H9 (cell line): ENCODE results near the gene PPP2R3B. TPM values are rescaled to one million over a fixed set of nuclear protein-coding genes. Genes with fewer than 3 reads are reported as not detected.

Source experiments
- DNase-seq: peaks from one replicate; pipeline ENCODE4 v3.0.0-alpha.2; 2017
- H2AFZ ChIP-seq: one replicate; pipeline ENCODE4 v1.6.1; 2013; ENCODE audit warnings: mild to moderate bottlenecking, low read length, control low read depth, moderate library complexity
- H2AK5ac ChIP-seq: 2 replicates; pipeline ENCODE4 v1.6.1; 2013; ENCODE audit warnings: low read length, control low read depth, mixed read lengths; ENCODE audit not compliant: insufficient read length
- H2BK120ac ChIP-seq: one replicate; pipeline ENCODE4 v1.6.1; 2013; ENCODE audit warnings: low read depth, mild to moderate bottlenecking, low read length, control low read depth, inconsistent platforms; ENCODE audit not compliant: poor library complexity, severe bottlenecking
- H2BK12ac ChIP-seq: 2 replicates; pipeline ENCODE4 v1.6.1; 2013; ENCODE audit warnings: low read length, control low read depth, mixed read lengths, low read depth; ENCODE audit not compliant: insufficient read length
- H2BK15ac ChIP-seq: 2 replicates; pipeline ENCODE4 v1.6.1; 2013; ENCODE audit warnings: low read depth, low read length, control low read depth
- H2BK20ac ChIP-seq: one replicate; pipeline ENCODE4 v1.6.1; 2013; ENCODE audit warnings: low read depth, mild to moderate bottlenecking, low read length, control low read depth, inconsistent platforms; ENCODE audit not compliant: poor library complexity, severe bottlenecking
- H2BK5ac ChIP-seq: 2 replicates; pipeline ENCODE4 v1.6.1; 2013; ENCODE audit warnings: low read length, control low read depth, mixed read lengths; ENCODE audit not compliant: insufficient read length
- H3K14ac ChIP-seq: 2 replicates; pipeline ENCODE4 v1.6.1; 2013; ENCODE audit warnings: low read length, control low read depth; ENCODE audit not compliant: insufficient read depth
- H3K18ac ChIP-seq: 2 replicates; pipeline ENCODE4 v1.6.1; 2013; ENCODE audit warnings: low read depth, mild to moderate bottlenecking, mixed read lengths, low read length, control low read depth; ENCODE audit not compliant: insufficient read length
- H3K23ac ChIP-seq: 2 replicates; pipeline ENCODE4 v1.6.1; 2013; ENCODE audit warnings: low read length, control low read depth, mixed read lengths, low read depth; ENCODE audit not compliant: insufficient read length
- H3K23me2 ChIP-seq: 2 replicates; pipeline ENCODE4 v1.6.1; 2013; ENCODE audit warnings: low read depth, mild to moderate bottlenecking, mixed read lengths, low read length, control low read depth; ENCODE audit not compliant: insufficient read length, poor library complexity, severe bottlenecking
- H3K27ac ChIP-seq: 2 replicates; pipeline ENCODE4 v1.5.1; 2013; ENCODE audit warnings: low read length, control low read depth, mixed read lengths, low read depth; ENCODE audit not compliant: insufficient read length
- H3K27me3 ChIP-seq: 2 replicates; pipeline ENCODE4 v1.6.1; 2013; ENCODE audit warnings: low read length, control low read depth, inconsistent platforms; ENCODE audit not compliant: insufficient read depth
- H3K4ac ChIP-seq: 2 replicates; pipeline ENCODE4 v1.6.1; 2013; ENCODE audit warnings: low read depth, mild to moderate bottlenecking, control low read depth, inconsistent platforms, low read length, moderate library complexity
- H3K4me1 ChIP-seq: 2 replicates; pipeline ENCODE4 v1.6.1; 2013; ENCODE audit warnings: low read length, control low read depth, inconsistent platforms; ENCODE audit not compliant: insufficient read depth
- H3K4me2 ChIP-seq: 2 replicates; pipeline ENCODE4 v1.6.1; 2013; ENCODE audit warnings: low read length, control low read depth, mixed read lengths; ENCODE audit not compliant: insufficient read length, insufficient read depth
- H3K56ac ChIP-seq: 2 replicates; pipeline ENCODE4 v1.6.1; 2013; ENCODE audit warnings: low read depth, mild to moderate bottlenecking, mixed read lengths, low read length, control low read depth; ENCODE audit not compliant: insufficient read length
- H3K79me1 ChIP-seq: 2 replicates; pipeline ENCODE4 v1.6.1; 2013; ENCODE audit warnings: low read depth, mild to moderate bottlenecking, moderate library complexity, low read length, control low read depth, inconsistent platforms; ENCODE audit not compliant: insufficient read depth, poor library complexity, severe bottlenecking
- H3K79me2 ChIP-seq: 2 replicates; pipeline ENCODE4 v1.6.1; 2013; ENCODE audit warnings: low read length, control low read depth, inconsistent platforms; ENCODE audit not compliant: insufficient read depth
- H3K9ac ChIP-seq: 2 replicates; pipeline ENCODE4 v1.6.1; 2013; ENCODE audit warnings: low read length, control low read depth, mixed read lengths; ENCODE audit not compliant: insufficient read length; ENCODE audit errors: extremely low read depth
- H3K9me3 ChIP-seq: one replicate; pipeline ENCODE4 v1.6.1; 2013; ENCODE audit warnings: low read depth, low read length, inconsistent platforms; ENCODE audit not compliant: control insufficient read depth
- H3T11ph ChIP-seq: one replicate; pipeline ENCODE4 v1.6.1; 2013; ENCODE audit warnings: mild to moderate bottlenecking, low read length, control low read depth, inconsistent platforms
- H4K20me1 ChIP-seq: one replicate; pipeline ENCODE4 v1.6.1; 2013; ENCODE audit not compliant: control insufficient read depth, insufficient read length, insufficient read depth
- H4K5ac ChIP-seq: 2 replicates; pipeline ENCODE4 v1.6.1; 2013; ENCODE audit warnings: low read depth, mild to moderate bottlenecking, mixed read lengths, low read length, control low read depth; ENCODE audit not compliant: insufficient read length
- H4K8ac ChIP-seq: replicated peaks from 2 replicates; pipeline ENCODE4 v1.6.1; 2013; ENCODE audit warnings: low read length, control low read depth, mixed read lengths, low read depth; ENCODE audit not compliant: insufficient read length
- H4K91ac ChIP-seq: 2 replicates; pipeline ENCODE4 v1.6.1; 2013; ENCODE audit warnings: low read depth, mild to moderate bottlenecking, moderate library complexity, mixed read lengths, low read length, control low read depth; ENCODE audit not compliant: insufficient read length
- H3K27ac Mint-ChIP-seq, 3 experiments: 2 replicates in 2 of 3; 3 replicates in 1 of 3; pipeline ENCODE4 v1.8.0; 2020 to 2021; ENCODE audit warnings: mixed read lengths in 3 of 3, mild to moderate bottlenecking in 1 of 3, moderate library complexity in 1 of 3
- H3K27me3 Mint-ChIP-seq: 2 replicates; pipeline ENCODE4 v1.8.0; 2021; ENCODE audit warnings: low read depth, mild to moderate bottlenecking, moderate library complexity, mixed read lengths
- H3K36me3 Mint-ChIP-seq, 3 experiments: 2 replicates in 2 of 3; 3 replicates in 1 of 3; pipeline ENCODE4 v1.8.0; 2020 to 2021; ENCODE audit warnings: low read depth in 3 of 3, mixed read lengths in 3 of 3; ENCODE audit not compliant: insufficient read depth in 1 of 3
- H3K4me1 Mint-ChIP-seq, 2 experiments: 2 replicates each; pipeline ENCODE4 v1.8.0; 2020; ENCODE audit warnings: mixed read lengths in 2 of 2
- H3K4me3 Mint-ChIP-seq, 2 experiments: 2 replicates in 1 of 2; 3 replicates in 1 of 2; pipeline ENCODE4 v1.8.0; 2020 to 2021; ENCODE audit warnings: mild to moderate bottlenecking in 2 of 2, mixed read lengths in 2 of 2, moderate library complexity in 1 of 2
- H3K9me3 Mint-ChIP-seq, 2 experiments: 2 replicates in 1 of 2; 3 replicates in 1 of 2; pipeline ENCODE4 v1.8.0; 2020; ENCODE audit warnings: mild to moderate bottlenecking in 2 of 2, mixed read lengths in 2 of 2, moderate library complexity in 1 of 2
- CTCF ChIP-seq: fragments of 200-600 bp; sonication (generic); conservative IDR thresholded peaks from 3 replicates; pipeline ENCODE4 v1.8.0; 2021; ENCODE audit warnings: antibody characterized with exemption, mild to moderate bottlenecking
- WGBS: extraction: QIAGEN DNeasy Blood & Tissue Kit; methylation state at CpG from one replicate; pipeline ENCODE4 v1.1.7; 2013; ENCODE audit warnings: missing lambda C conversion rate, low lambda C conversion rate, mixed read lengths; ENCODE audit not compliant: insufficient read length; ENCODE audit errors: extremely low coverage; 5-methylcytosine and 5-hydroxymethylcytosine counted together
- total RNA-seq: library from RNA; stranded (reverse); gene quantifications from 2 replicates; pipeline ENCODE4 v1.2.1, GENCODE V29; 2021

Gene PPP2R3B
- total RNA-seq, 1 experiment from 2014 or later = 72.1 TPM

DNA sequence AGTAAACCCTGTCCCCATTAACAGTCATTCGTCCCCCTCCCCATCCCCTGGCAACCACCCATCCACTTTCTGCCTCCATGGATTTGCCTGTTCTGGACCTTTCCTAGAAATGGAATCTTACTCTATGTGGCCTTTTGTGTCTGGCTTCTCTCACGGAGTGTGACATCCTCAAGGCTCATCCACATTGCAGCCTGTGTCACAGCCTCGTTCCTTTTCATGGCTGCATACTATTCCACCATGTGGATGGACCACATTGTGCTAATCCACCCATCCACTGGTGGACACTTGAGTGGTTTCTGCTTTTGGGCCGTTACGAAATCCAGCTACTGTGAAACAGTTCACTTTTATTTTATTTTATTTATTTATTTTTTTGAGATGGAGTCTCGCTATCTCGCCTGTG lies 8.1 kb upstream of the PPP2R3B start:
- Histone ChIP-seq H3K4me1 (no peaks in the 10 kb centered on the region), H2AK5ac (no peak overlapping the region), H4K5ac (no peak overlapping the region), H2BK12ac (no peak overlapping the region), H3K79me2 (no peaks in the 10 kb centered on the region), H3K14ac (no peak overlapping the region), H4K20me1 (no peaks in the 10 kb centered on the region), H3K23ac (no peak overlapping the region), H3K18ac (no peak overlapping the region), H3T11ph (no peak overlapping the region), H3K56ac (no peak overlapping the region), H3K27me3 (no peaks in the 10 kb centered on the region), H2BK120ac (no peak overlapping the region), H3K4me2 (no peak overlapping the region), H3K23me2 (no peaks in the 10 kb centered on the region), H4K8ac (no peak overlapping the region), H2AFZ (no peak overlapping the region), H3K4ac (no peak overlapping the region), H2BK5ac (no peak overlapping the region), H3K79me1 (no peaks in the 10 kb centered on the region), H2BK15ac (no peak overlapping the region), H2BK20ac (no peak overlapping the region), H3K9me3 (no peaks in the 10 kb centered on the region), H3K9ac (no peak overlapping the region), H4K91ac (no peak overlapping the region), H3K27ac (no peak overlapping the region)
- DNase-seq = no peak
- no peak for TF ChIP-seq CTCF
- peaks cover 6 to 8% of the 10 kb centered on the region in 2 experiments for H3K4me1 Mint-ChIP-seq
- no peak overlapping the region for H3K27ac Mint-ChIP-seq
- peaks cover 0 to 3% of the 10 kb centered on the region in 2 experiments; a peak in 1 of 5 replicates for H3K9me3 Mint-ChIP-seq
- no peaks in the 10 kb centered on the region; the same call in none of the 2 replicates for H3K27me3 Mint-ChIP-seq
- no CpG with 5 or more reads among the region's 7 CpGs for WGBS
- no peak overlapping the region; a peak in 1 of 5 replicates for H3K4me3 Mint-ChIP-seq
- H3K36me3 Mint-ChIP-seq = peaks cover 0 to 5% (median 0%) of the 10 kb centered on the region in 3 experiments; a peak in 2 of 7 replicates
